GM12878 (cell line): Measurements from ENCODE around the gene CYP2C18. TPM values are rescaled to one million over a fixed set of nuclear protein-coding genes. Genes with fewer than 3 reads are reported as not detected.

Experiments
- ATAC-seq: fragments of 200-7000 bp; cut with Tn5 transposase; 3 replicates; pipeline ENCODE4 v1.9.1; 2020; ENCODE audit warnings: mild to moderate bottlenecking, moderate library complexity
- BruUV-seq: library from RNA; stranded (reverse); fragments of 400-500 nt; replicated peaks from 2 replicates; lab custom pipeline; 2021; lab: Mats Ljungman, UMichigan
- CTCF ChIA-PET: fragments of 300-600 bp; sonication (Branson Sonifier 250); formaldehyde crosslinking; extraction: SDS; loops from one replicate; lab custom pipeline; 2021; ENCODE audit warnings: inconsistent platforms; lab: Yijun Ruan, JAX
- POLR2A ChIA-PET: fragments of 350-600 bp; formaldehyde crosslinking; extraction: SDS; loops from one replicate; lab custom pipeline; 2021; ENCODE audit warnings: inconsistent platforms; lab: Charles Lee
- RAD21 ChIA-PET: fragments of 300-600 bp; sonication (Branson Sonifier 250); formaldehyde crosslinking; loops from one replicate; lab custom pipeline; 2023; ENCODE audit warnings: antibody characterized with exemption; ENCODE audit not compliant: unreplicated experiment; lab: Charles Lee
- SMC1A ChIA-PET: fragments of 300-600 bp; sonication (Branson Sonifier 250); formaldehyde crosslinking; loops from one replicate; lab custom pipeline; 2023; ENCODE audit not compliant: unreplicated experiment, uncharacterized antibody; lab: Charles Lee
- DNase-seq: peaks from one replicate; pipeline ENCODE4 v3.0.0-alpha.2; 2011; ENCODE audit warnings: low read depth, low spot score
- FAIRE-seq: peaks from 3 replicates; lab custom pipeline; 2011; peaks lifted over from hg19 to GRCh38; lab: Jason Lieb, UNC
- H2AFZ ChIP-seq: 2 replicates; pipeline ENCODE4 v1.6.0; 2011; ENCODE audit warnings: low read depth, low read length, control low read depth; ENCODE audit not compliant: control insufficient read depth
- H3K27ac ChIP-seq: 2 replicates; pipeline ENCODE4 v1.5.1; 2011; ENCODE audit warnings: control low read depth; ENCODE audit not compliant: control insufficient read depth, insufficient read depth
- H3K27me3 ChIP-seq, 2 experiments: replicated peaks in 1 of 2; 2 replicates each; pipeline versions ENCODE4 v1.6.0 to v1.6.1; 2011; ENCODE audit warnings: low read length in 1 of 2; ENCODE audit not compliant: control insufficient read depth in 2 of 2, insufficient read depth in 2 of 2
- H3K36me3 ChIP-seq, 2 experiments: 2 replicates each; pipeline ENCODE4 v1.5.1; 2011; ENCODE audit warnings: low read length in 1 of 2; ENCODE audit not compliant: control insufficient read depth in 2 of 2, insufficient read depth in 2 of 2
- H3K4me1 ChIP-seq: 2 replicates; pipeline ENCODE4 v1.6.1; 2011; ENCODE audit warnings: mild to moderate bottlenecking, low read length, moderate library complexity, mixed read lengths; ENCODE audit not compliant: control insufficient read depth, insufficient read depth
- H3K4me2 ChIP-seq: 2 replicates; pipeline ENCODE4 v1.6.0; 2011; ENCODE audit warnings: control low read depth; ENCODE audit not compliant: control insufficient read depth, insufficient read depth
- H3K4me3 ChIP-seq: fragments of 200-600 bp; sonication (generic); 2 replicates; pipeline ENCODE4 v1.5.1; 2016
- H3K79me2 ChIP-seq: 2 replicates; pipeline ENCODE4 v1.6.0; 2011; ENCODE audit warnings: low read length; ENCODE audit not compliant: control insufficient read depth, insufficient read depth
- H3K9ac ChIP-seq: 2 replicates; pipeline ENCODE4 v1.8.0; 2011; ENCODE audit warnings: low read length, control low read depth, mixed read lengths; ENCODE audit not compliant: control insufficient read depth, insufficient read depth
- H3K9me3 ChIP-seq: replicated peaks from 3 replicates; pipeline ENCODE4 v1.5.1; 2011; ENCODE audit warnings: mild to moderate bottlenecking, low read length; ENCODE audit not compliant: control insufficient read depth, insufficient read depth
- H4K20me1 ChIP-seq: 2 replicates; pipeline ENCODE4 v1.6.0; 2011; ENCODE audit not compliant: control insufficient read depth, insufficient read depth
- ASH2L ChIP-seq: fragments of 300-600, 200-600 bp; sonication (generic); IDR thresholded peaks from 2 replicates; pipeline ENCODE4 v1.6.1; 2017; ENCODE audit warnings: low read depth, mild to moderate bottlenecking, borderline replicate concordance
- BCL11A ChIP-seq: IDR thresholded peaks from 2 replicates; pipeline ENCODE4 v1.6.1; 2011; ENCODE audit warnings: low read depth, low read length
- CBFB ChIP-seq: IDR thresholded peaks from 2 replicates; pipeline ENCODE4 v1.6.1; 2016; ENCODE audit warnings: antibody characterized with exemption, low read depth
- CBX5 ChIP-seq: sonication (generic); IDR thresholded peaks from 2 replicates; pipeline ENCODE4 v1.6.1; 2016; ENCODE audit warnings: low read depth, moderate library complexity, mild to moderate bottlenecking, inconsistent platforms
- FOS ChIP-seq: IDR thresholded peaks from 3 replicates; pipeline ENCODE4 v1.6.1; 2011; ENCODE audit warnings: borderline replicate concordance; ENCODE audit not compliant: insufficient read length; ENCODE audit errors: extremely low read depth
- IRF4 ChIP-seq: IDR thresholded peaks from 2 replicates; pipeline ENCODE4 v1.6.1; 2011; ENCODE audit warnings: low read depth, low read length
- MEF2A ChIP-seq: IDR thresholded peaks from 2 replicates; pipeline ENCODE4 v1.6.1; 2011; ENCODE audit warnings: low read depth, mild to moderate bottlenecking, low read length, moderate library complexity; ENCODE audit not compliant: insufficient read depth
- MEF2B ChIP-seq: fragments of 450-650 bp; IDR thresholded peaks from 2 replicates; pipeline ENCODE4 v1.6.1; 2018; ENCODE audit warnings: mild to moderate bottlenecking, moderate library complexity; ENCODE audit not compliant: partially characterized antibody, poor library complexity, severe bottlenecking
- MTA3 ChIP-seq: IDR thresholded peaks from 2 replicates; pipeline ENCODE4 v1.6.1; 2012; ENCODE audit warnings: low read length, inconsistent platforms, borderline replicate concordance
- NBN ChIP-seq: fragments of 450-650 bp; IDR thresholded peaks from 2 replicates; pipeline ENCODE4 v1.6.1; 2016
- NFIC ChIP-seq: IDR thresholded peaks from 2 replicates; pipeline ENCODE4 v1.6.1; 2012; ENCODE audit warnings: low read depth, mild to moderate bottlenecking, inconsistent platforms, low read length, moderate library complexity
- NR2F1 ChIP-seq: fragments of 450-650 bp; conservative IDR thresholded peaks from 2 replicates; pipeline ENCODE4 v1.6.1; 2017; ENCODE audit warnings: mild to moderate bottlenecking
- POLR2AphosphoS5 ChIP-seq: IDR thresholded peaks from 2 replicates; pipeline ENCODE4 v1.6.1; 2011; ENCODE audit warnings: mild to moderate bottlenecking, low read length, inconsistent platforms
- RAD51 ChIP-seq: fragments of 450-650 bp; IDR thresholded peaks from 2 replicates; pipeline ENCODE4 v1.6.1; 2016; ENCODE audit warnings: moderate library complexity, mild to moderate bottlenecking, inconsistent platforms
- SMARCA5 ChIP-seq: fragments of 450-650 bp; IDR thresholded peaks from 2 replicates; pipeline ENCODE4 v1.6.1; 2017; ENCODE audit warnings: mild to moderate bottlenecking
- TBL1XR1 ChIP-seq: IDR thresholded peaks from 2 replicates; pipeline ENCODE4 v1.6.1; 2012; ENCODE audit warnings: low read depth, low read length, improper control_type of control experiment
- ZNF207 ChIP-seq: fragments of 450-650 bp; IDR thresholded peaks from 2 replicates; pipeline ENCODE4 v1.6.1; 2014; ENCODE audit warnings: antibody characterized with exemption, mild to moderate bottlenecking, borderline replicate concordance
- ZZZ3 ChIP-seq: IDR thresholded peaks from 2 replicates; pipeline ENCODE4 v1.6.1; 2011; ENCODE audit warnings: low read depth; ENCODE audit not compliant: control insufficient read depth, insufficient read length
- WGBS: methylation state at CpG from one replicate; pipeline ENCODE4 v1.1.6; 2016; ENCODE audit warnings: low lambda C conversion rate; ENCODE audit not compliant: insufficient replicate concordance, insufficient coverage; ENCODE audit errors: missing lambda C conversion rate; 5-methylcytosine and 5-hydroxymethylcytosine counted together
- in situ Hi-C: fragments of 300-500 bp; cut with MboI; formaldehyde crosslinking; loops from 9 replicates; pipeline ENCODE4 v1.14.3; 2018; ENCODE audit warnings: mixed read lengths
- intact Hi-C: fragments of 100-400 bp; cut with micrococcal nuclease; formaldehyde crosslinking; loops from one replicate; pipeline ENCODE4 v1.14.2; 2022; ENCODE audit not compliant: unreplicated experiment
- polyA plus RNA-seq, 11 experiments: library from polyadenylated mRNA; depleted of rRNA in 4 of 11; unstranded in 6 of 11; stranded (reverse) in 5 of 11; fragments of >200 nt; fragmentation: Nextera tagmentation in 4 of 11; fragmentation: Illumina TruSeq in 1 of 11; extraction: Ambion mirVana in 4 of 11; extraction: Trizol in 1 of 11; gene quantifications; 1 replicate in 1 of 11; 2 replicates in 10 of 11; pipeline versions ENCODE4 v1.2.1 to v1.2.3, GENCODE V29; 2011 to 2016; ENCODE audit warnings: inconsistent platforms in 2 of 11, missing spikeins in 2 of 11, low read depth in 1 of 11
- total RNA-seq, 4 experiments: library from RNA; depleted of rRNA in 3 of 4; stranded (reverse); fragments of >200 nt in 3 of 4; fragmentation: Illumina TruSeq in 1 of 4; extraction: Trizol in 1 of 4; gene quantifications; 2 replicates each; pipeline versions ENCODE4 v1.2.1 to v1.2.3, GENCODE V29; 2013 to 2021
- TF ChIP-seq, protein P1 (sequence below): fragments of 450-650 bp; IDR thresholded peaks from 2 replicates; pipeline ENCODE4 v1.6.1; 2017; ENCODE audit warnings: low read depth, mild to moderate bottlenecking, moderate library complexity
- TF ChIP-seq, protein P2 (sequence below): fragments of 150-350 bp; IDR thresholded peaks from 2 replicates; pipeline ENCODE4 v1.6.1; 2014; ENCODE audit warnings: mild to moderate bottlenecking, low read depth, low read length

The CYP2C18 gene
- total and polyA plus RNA-seq, 10 of the 15 experiments (the other 5 are each of a cell fraction or from before 2014, with no cell fraction given) = 0.05 to 0.12 (median 0.07) TPM; not detected in 5

DNA sequence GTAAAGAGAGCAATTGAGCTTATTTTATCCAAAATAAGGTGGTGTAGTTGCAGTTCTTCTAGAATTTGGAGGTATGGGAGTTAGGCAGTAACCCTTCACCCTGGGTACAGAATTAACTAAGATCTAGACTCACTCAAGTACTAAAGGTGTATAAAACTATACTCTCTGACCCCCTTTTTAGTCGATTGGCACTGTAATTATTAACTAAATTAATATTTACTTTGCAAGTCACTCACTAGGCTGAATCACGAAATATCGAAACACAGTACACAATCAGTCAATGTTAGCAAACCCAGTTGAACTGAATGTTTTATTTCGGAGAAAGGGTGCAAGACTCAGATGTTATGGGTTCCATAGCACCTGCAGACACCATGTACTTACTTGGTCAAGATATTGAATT lies 64.3 kb downstream of the CYP2C18 start:
- in situ Hi-C loops = no loop called here

More for the DNA sequence above, 64.3 kb downstream of the CYP2C18 start:
- Histone ChIP-seq H3K9me3 (no peaks in the 10 kb centered on the region; the same call in 2 of the 3 replicates), H4K20me1 (no peaks in the 10 kb centered on the region), H3K9ac (no peak overlapping the region), H3K4me1 (no peaks in the 10 kb centered on the region), H3K4me2 (no peak overlapping the region), H3K27me3 (no peaks in the 10 kb centered on the region), H2AFZ (no peak overlapping the region), H3K36me3 (no peaks in the 10 kb centered on the region), H3K27ac (no peak overlapping the region), H3K4me3 (no peak overlapping the region), H3K79me2 (no peaks in the 10 kb centered on the region)
- no peak for TF ChIP-seq ZZZ3
- no peak for TF ChIP-seq NR2F1
- TF ChIP-seq RAD51 = no peak
- no peak for TF ChIP-seq CBX5
- TF ChIP-seq MEF2A = no peak
- TF ChIP-seq NBN = no peak
- TF ChIP-seq POLR2AphosphoS5 = no peak
- TF ChIP-seq, protein P1, sequence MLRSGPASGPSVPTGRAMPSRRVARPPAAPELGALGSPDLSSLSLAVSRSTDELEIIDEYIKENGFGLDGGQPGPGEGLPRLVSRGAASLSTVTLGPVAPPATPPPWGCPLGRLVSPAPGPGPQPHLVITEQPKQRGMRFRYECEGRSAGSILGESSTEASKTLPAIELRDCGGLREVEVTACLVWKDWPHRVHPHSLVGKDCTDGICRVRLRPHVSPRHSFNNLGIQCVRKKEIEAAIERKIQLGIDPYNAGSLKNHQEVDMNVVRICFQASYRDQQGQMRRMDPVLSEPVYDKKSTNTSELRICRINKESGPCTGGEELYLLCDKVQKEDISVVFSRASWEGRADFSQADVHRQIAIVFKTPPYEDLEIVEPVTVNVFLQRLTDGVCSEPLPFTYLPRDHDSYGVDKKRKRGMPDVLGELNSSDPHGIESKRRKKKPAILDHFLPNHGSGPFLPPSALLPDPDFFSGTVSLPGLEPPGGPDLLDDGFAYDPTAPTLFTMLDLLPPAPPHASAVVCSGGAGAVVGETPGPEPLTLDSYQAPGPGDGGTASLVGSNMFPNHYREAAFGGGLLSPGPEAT = no peak
- no peak for TF ChIP-seq BCL11A
- no peak for TF ChIP-seq TBL1XR1
- TF ChIP-seq CBFB = no peak
- TF ChIP-seq MEF2B = no peak
- no peak for TF ChIP-seq MTA3
- TF ChIP-seq IRF4 = no peak
- TF ChIP-seq ASH2L = no peak
- TF ChIP-seq FOS = no peak
- no peak for TF ChIP-seq ZNF207
- TF ChIP-seq NFIC = no peak
- TF ChIP-seq, protein P2, sequence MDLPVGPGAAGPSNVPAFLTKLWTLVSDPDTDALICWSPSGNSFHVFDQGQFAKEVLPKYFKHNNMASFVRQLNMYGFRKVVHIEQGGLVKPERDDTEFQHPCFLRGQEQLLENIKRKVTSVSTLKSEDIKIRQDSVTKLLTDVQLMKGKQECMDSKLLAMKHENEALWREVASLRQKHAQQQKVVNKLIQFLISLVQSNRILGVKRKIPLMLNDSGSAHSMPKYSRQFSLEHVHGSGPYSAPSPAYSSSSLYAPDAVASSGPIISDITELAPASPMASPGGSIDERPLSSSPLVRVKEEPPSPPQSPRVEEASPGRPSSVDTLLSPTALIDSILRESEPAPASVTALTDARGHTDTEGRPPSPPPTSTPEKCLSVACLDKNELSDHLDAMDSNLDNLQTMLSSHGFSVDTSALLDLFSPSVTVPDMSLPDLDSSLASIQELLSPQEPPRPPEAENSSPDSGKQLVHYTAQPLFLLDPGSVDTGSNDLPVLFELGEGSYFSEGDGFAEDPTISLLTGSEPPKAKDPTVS = no peak
- TF ChIP-seq SMARCA5 = no peak
- ATAC-seq (no peak), FAIRE-seq (no peak), DNase-seq (no peak)
- ChIA-PET RAD21 (no interaction called here), CTCF (no interaction called here), POLR2A (no interaction called here), SMC1A (no interaction called here)
- no TSS peak for BruUV-seq
- WGBS = 19% methylated on average over 4 of the region's 4 CpGs
- intact Hi-C loops = no loop called here
